ENCODE measurements around the gene ZNF837. TPM values are rescaled to one million over a fixed set of nuclear protein-coding genes. Genes with fewer than 3 reads are reported as not detected.

The ZNF837 gene
- total and polyA plus RNA-seq, 8 donors: 1.8 to 8.5 (median 2.3) TPM; not detected in 1

DNA sequence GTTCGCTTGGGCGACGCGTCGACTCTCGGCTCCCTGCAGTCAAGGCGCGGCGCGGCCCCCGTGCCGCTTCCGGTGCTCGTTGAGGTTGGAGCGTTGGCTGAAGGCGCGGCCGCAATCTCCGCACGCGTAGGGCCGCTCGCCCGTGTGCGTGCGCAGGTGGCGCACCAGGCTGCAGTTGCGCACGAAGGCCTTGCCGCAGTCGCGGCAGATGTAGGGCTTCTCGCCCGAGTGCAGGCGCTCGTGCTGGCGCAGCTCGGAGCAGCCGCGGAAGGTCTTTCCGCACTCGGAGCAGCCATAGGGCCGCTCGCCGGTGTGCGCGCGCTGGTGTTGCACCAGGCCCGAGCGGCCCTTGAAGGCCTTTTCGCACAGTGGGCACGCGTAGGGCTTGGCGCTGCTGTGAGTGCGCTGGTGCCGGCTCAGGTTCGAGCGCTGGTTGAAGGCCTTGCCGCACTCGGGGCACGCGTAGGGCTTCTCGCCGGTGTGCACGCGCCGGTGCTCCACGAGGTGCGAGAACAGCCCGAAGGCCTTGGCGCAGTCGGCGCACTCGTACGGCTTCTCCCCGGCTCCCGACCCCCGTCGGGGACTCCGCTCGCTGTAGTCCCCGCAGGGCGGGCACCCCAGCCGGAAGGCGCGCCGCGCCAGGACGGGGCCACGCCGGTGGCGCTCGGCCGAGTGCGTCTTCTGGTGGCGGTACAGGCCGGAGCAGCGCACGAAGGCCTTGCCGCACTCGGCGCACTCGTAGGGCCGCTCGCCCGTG is 13.0 kb downstream of the ZNF837 start:
- TF ChIP-seq EP300 (IDR thresholded peaks at IDR 0.05) (no peak), POLR2AphosphoS5 (IDR thresholded peaks at IDR 0.05) (no peak), POLR2A (IDR thresholded peaks at IDR 0.05) (no peak)
- TF ChIP-seq, protein P1, sequence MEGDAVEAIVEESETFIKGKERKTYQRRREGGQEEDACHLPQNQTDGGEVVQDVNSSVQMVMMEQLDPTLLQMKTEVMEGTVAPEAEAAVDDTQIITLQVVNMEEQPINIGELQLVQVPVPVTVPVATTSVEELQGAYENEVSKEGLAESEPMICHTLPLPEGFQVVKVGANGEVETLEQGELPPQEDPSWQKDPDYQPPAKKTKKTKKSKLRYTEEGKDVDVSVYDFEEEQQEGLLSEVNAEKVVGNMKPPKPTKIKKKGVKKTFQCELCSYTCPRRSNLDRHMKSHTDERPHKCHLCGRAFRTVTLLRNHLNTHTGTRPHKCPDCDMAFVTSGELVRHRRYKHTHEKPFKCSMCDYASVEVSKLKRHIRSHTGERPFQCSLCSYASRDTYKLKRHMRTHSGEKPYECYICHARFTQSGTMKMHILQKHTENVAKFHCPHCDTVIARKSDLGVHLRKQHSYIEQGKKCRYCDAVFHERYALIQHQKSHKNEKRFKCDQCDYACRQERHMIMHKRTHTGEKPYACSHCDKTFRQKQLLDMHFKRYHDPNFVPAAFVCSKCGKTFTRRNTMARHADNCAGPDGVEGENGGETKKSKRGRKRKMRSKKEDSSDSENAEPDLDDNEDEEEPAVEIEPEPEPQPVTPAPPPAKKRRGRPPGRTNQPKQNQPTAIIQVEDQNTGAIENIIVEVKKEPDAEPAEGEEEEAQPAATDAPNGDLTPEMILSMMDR (IDR thresholded peaks at IDR 0.05): no peak
- Histone ChIP-seq H3K4me3 (no peak overlapping the region), H3K27me3 (no peaks in the 10 kb centered on the region), H3K9me3 (no peaks in the 10 kb centered on the region), H3K27ac (no peak overlapping the region), H3K4me1 (peaks cover 0 to 11% (median 3%) of the 10 kb centered on the region in 4 donors), H3K36me3 (peaks cover 0 to 16% (median 7%) of the 10 kb centered on the region in 4 donors)
- 52 to 85% (median 73%) methylated on average over 67 to 106 of the region's 106 CpGs for WGBS, 5 donors
- DNase-seq: peak in 1 of 2 donors; percentile 13
- intact Hi-C loops (cut with DNase I; ENCODE audit: low total_unique reads): no loop called here

- Histone ChIP-seq H3K27ac (no peak overlapping the region), H3K9me3 (no peaks in the 10 kb centered on the region), H3K4me1 (peaks cover under 1 to 14% (median 5%) of the 10 kb centered on the region in 4 donors), H3K36me3 (peaks cover 0 to 16% (median 7%) of the 10 kb centered on the region in 4 donors), H3K4me3 (no peak overlapping the region), H3K27me3 (no peaks in the 10 kb centered on the region)
- peak in 1 of 2 donors; percentile 2 for DNase-seq
- TF ChIP-seq EP300 (IDR thresholded peaks at IDR 0.05): no peak
- no peak for TF ChIP-seq POLR2A (IDR thresholded peaks at IDR 0.05)
- TF ChIP-seq, protein P1 (IDR thresholded peaks at IDR 0.05): no peak
- no peak for TF ChIP-seq POLR2AphosphoS5 (IDR thresholded peaks at IDR 0.05)
- intact Hi-C loops (cut with DNase I; ENCODE audit: low total_unique reads): no loop called here
- WGBS, 5 donors: 88 to 93% (median 91%) methylated on average over 28 to 32 of the region's 32 CpGs
These were observed 14.0 kb downstream of the ZNF837 start for GRCh38 chr19:58366585-58367430.

DNA sequence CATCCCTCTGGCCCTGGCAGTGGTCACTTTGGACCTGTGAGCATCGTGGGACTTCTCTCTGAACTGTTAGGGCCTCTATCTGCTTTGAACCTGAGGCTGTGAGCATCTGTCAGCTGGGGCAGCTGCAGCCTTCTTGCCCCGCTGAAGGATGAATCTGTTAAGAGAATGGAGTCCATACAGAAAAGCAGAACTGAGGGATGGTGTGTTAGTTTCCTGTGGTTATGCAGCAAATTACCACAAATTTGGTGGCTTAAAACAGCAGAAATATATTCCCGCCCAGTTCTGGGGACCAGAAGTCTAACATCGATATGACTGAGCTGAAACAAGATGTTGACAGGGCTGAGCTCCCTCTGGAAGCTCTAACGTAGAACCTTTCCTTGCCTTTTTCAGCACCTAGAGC is 16.7 kb downstream of the ZNF837 start:
- no peaks in the 10 kb centered on the region for H3K27me3 ChIP-seq
- 70 to 84% (median 82%) methylated on average over 5 of the region's 5 CpGs for WGBS, 5 donors
- H3K4me3 ChIP-seq: no peak overlapping the region
- intact Hi-C loops (cut with DNase I; ENCODE audit: low total_unique reads): no loop called here
- no peaks in the 10 kb centered on the region for H3K9me3 ChIP-seq
- no peak overlapping the region for H3K27ac ChIP-seq
- peaks cover 0 to 16% (median 7%) of the 10 kb centered on the region in 4 donors for H3K36me3 ChIP-seq
- DNase-seq: no peak
- TF ChIP-seq POLR2AphosphoS5 (IDR thresholded peaks at IDR 0.05) (no peak), EP300 (IDR thresholded peaks at IDR 0.05) (no peak), POLR2A (IDR thresholded peaks at IDR 0.05) (no peak)
- TF ChIP-seq, protein P1 (IDR thresholded peaks at IDR 0.05): no peak
- peaks cover 4 to 20% (median 11%) of the 10 kb centered on the region in 4 donors for H3K4me1 ChIP-seq

GRCh38 chr19:58362272-58362994 is 18.4 kb downstream of the ZNF837 start, which contains the start of gene ZNF497:
Gene ZNF497 (minus strand): TSS chr19:58362751. CDS start chr19:58357635, 5,116 bp downstream.
- TF ChIP-seq POLR2AphosphoS5 (IDR thresholded peaks at IDR 0.05): peak in 2 of 3 donors; percentile 62 to 85
- peak; percentile 9 for TF ChIP-seq EP300 (IDR thresholded peaks at IDR 0.05)
- peak in 1 of 4 donors; percentile 56 for TF ChIP-seq POLR2A (IDR thresholded peaks at IDR 0.05)
- TF ChIP-seq, protein P1 (IDR thresholded peaks at IDR 0.05): no peak
- intact Hi-C loops (cut with DNase I; ENCODE audit: low total_unique reads): no loop called here
- WGBS, 5 donors: 0 to 1% (median 1%) methylated on average over 55 to 74 of the region's 74 CpGs
- Histone ChIP-seq H3K4me3 (peak within 1 kb of the TSS; percentile 63 to 82 (median 74)), H3K27me3 (peaks cover 0 to 9% (median 0%) of the 10 kb centered on the region in 3 donors), H3K4me1 (peaks cover 4 to 21% (median 15%) of the 10 kb centered on the region in 4 donors), H3K36me3 (peaks cover 0 to 13% (median 0%) of the 10 kb centered on the region in 4 donors), H3K27ac (peak within 1 kb of the TSS; percentile 93 to 95 (median 94)), H3K9me3 (no peaks in the 10 kb centered on the region)
- peak; percentile 98 to 99 for DNase-seq

Data from stomach (tissue), 9 donors.